ENCODE results near the gene RAB1B. TPM values are rescaled to one million over a fixed set of nuclear protein-coding genes. Genes with fewer than 3 reads are reported as not detected.

RAB1B gene
- total RNA-seq: 100 to 1,000 TPM; 116 to 178 TPM

DNA sequence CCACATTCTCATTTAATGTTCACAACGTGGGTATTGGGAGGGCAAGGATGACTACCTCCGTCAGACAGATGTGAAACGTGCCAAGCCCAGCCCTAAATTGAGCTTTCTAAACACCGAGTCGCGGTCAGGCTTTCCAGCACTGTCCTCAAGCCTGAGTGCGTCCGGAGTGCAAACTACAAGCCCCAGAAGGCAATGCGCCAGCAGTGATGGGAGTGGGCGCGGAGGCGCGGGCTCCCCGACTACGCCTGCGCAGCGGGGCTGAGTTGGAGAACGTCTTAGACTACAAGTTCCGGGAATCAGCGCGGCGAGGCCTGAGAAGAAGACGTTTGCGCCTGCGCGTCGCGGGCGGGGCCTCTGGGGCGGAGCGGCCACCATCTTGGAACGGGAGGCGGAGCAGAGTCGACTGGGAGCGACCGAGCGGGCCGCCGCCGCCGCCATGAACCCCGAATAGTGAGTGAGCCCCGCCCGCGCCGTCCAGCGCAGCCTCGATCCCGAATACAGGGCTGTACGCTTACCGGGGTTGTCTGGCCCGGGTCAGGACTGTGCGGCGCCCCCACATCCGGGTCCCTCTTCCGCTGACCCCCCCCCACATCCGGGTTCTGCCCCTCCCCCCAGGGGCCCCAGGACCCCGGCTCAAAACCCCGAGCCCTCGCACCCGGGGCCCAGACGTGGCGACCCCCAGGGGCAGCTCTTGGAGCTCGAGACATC lies at the start of gene RAB1B:
TSS of gene RAB1B (plus strand) at position 396 of the 708 bp plus-strand sequence. CDS start at position 437, 41 bp downstream.
- H3K9me3 Mint-ChIP-seq: no peaks in the 10 kb centered on the region
- peak within 1 kb of the TSS; percentile 100 for H3K27ac Mint-ChIP-seq
- H3K4me1 Mint-ChIP-seq: peaks cover 18% of the 10 kb centered on the region
- peak within 1 kb of the TSS; percentile 99 for H3K4me3 Mint-ChIP-seq
- H3K36me3 Mint-ChIP-seq (ENCODE audit: low read depth): peaks cover 77% of the 10 kb centered on the region
- ATAC-seq (replicated peaks): peak; percentile 90
- no peaks in the 10 kb centered on the region for H3K27me3 Mint-ChIP-seq

DNA sequence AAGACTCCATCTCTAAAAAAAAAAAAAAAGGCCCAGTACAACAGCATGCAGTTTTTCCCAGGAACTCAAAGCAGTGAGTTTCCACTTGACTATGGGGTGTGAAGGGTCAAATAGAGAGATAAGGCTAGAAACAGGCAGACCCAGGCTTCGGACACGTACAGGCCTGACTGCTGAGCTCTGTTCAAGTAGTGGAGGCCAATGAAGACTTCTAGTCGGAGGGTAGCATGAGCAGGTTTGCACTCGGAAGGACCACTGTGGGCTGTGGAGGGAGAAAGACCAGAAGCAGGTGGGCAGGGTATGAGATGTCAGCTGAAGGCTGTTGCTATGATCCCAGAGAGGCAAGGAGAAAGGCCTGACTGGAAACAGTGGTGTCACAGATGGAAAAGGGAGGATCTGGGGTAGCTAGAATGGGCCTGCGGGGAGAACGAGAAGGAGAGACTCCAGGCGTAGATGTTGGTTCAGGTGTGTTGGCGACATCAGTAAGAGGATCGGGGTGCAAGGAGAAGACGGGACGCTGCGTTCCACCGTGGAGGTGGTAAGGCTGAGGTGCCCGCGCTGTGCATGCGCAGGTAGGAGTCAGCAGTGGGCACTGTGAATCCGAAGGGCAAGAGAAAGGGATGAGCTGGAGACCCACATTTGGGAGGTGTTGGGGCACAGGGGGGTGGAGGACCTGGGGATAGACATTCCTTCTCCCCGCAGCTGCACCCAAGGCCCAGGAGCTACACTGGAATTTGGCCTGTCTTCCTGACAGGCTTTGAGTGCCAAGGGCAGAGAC lies 49.4 kb upstream of the RAB1B start:
- Mint-ChIP-seq H3K4me3 (no peak overlapping the region), H3K9me3 (no peaks in the 10 kb centered on the region), H3K36me3 (ENCODE audit: low read depth) (peaks cover 78% of the 10 kb centered on the region), H3K4me1 (peaks cover 12% of the 10 kb centered on the region), H3K27ac (peak overlapping the region; percentile 21), H3K27me3 (no peaks in the 10 kb centered on the region)
- no peak for ATAC-seq (replicated peaks)

DNA sequence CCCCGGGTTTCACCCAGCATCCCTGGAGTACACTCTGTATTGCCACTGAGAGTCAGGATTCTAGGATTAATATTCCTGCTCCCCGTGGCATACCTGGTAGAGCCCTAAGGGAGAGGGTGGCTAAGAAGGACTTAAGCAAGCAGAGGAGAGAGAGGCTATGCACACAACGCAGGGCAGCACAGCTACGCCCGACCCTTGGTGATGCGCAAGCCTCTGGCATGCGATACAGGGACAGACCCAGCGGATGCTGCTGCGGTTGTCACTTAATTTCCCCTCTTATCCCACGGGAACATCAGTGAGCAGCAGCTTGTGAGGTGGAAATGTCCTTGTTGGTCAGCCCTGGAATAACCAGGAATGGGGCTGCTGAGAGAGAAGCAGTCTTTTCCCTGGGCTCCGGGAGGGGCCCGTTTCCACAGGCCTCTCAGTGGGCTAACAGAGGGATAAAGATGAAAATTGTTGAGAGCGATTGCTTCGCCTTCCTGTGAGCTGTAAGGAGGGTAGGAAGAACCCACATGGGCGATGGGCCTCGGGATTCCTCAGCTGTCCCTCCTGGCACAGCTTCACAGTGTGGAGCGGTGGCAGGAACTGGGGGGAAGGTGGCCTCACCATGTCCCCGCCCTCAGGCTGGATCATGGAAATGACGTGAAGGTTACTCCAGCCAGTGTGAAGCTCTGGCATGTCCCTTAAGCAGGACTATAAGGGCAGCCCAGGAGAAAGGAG lies 48.4 kb upstream of the RAB1B start:
- no peak overlapping the region for H3K4me3 Mint-ChIP-seq
- peaks cover 77% of the 10 kb centered on the region for H3K36me3 Mint-ChIP-seq (ENCODE audit: low read depth)
- H3K27ac Mint-ChIP-seq: peak overlapping the region; percentile 21
- peaks cover 12% of the 10 kb centered on the region for H3K4me1 Mint-ChIP-seq
- no peak for ATAC-seq (replicated peaks)
- no peaks in the 10 kb centered on the region for H3K9me3 Mint-ChIP-seq
- no peaks in the 10 kb centered on the region for H3K27me3 Mint-ChIP-seq

GRCh38 chr11:66220566-66220935 lies 47.9 kb upstream of the RAB1B start:
- H3K27me3 Mint-ChIP-seq: no peaks in the 10 kb centered on the region
- no peak for ATAC-seq (replicated peaks)
- H3K27ac Mint-ChIP-seq: peak overlapping the region; percentile 91
- peaks cover 79% of the 10 kb centered on the region for H3K36me3 Mint-ChIP-seq (ENCODE audit: low read depth)
- no peak overlapping the region for H3K4me3 Mint-ChIP-seq
- no peaks in the 10 kb centered on the region for H3K9me3 Mint-ChIP-seq
- H3K4me1 Mint-ChIP-seq: peaks cover 12% of the 10 kb centered on the region

DNA sequence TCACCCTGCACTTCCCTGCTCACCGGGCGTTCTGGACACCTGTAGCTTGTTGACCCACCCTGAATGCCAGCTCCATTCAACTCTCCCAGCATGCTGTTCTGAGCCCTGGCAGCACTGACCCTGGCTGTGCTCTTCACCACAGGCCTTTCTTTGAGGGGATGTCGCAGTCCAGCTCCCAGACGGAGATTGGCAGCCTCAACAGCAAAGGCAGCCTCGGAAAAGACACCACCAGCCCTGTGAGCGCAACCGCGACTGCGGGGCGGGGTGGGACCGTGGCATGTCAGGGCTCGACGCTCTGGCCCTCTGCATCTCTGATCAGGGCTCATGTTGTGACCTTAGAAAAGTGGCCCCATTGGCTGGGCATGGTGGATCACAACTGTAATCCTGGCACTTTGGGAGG lies 47.4 kb upstream of the RAB1B start:
- H3K36me3 Mint-ChIP-seq (ENCODE audit: low read depth): peaks cover 81% of the 10 kb centered on the region
- no peak for ATAC-seq (replicated peaks)
- peaks cover 12% of the 10 kb centered on the region for H3K4me1 Mint-ChIP-seq
- no peaks in the 10 kb centered on the region for H3K9me3 Mint-ChIP-seq
- H3K4me3 Mint-ChIP-seq: peak overlapping the region; percentile 77
- no peaks in the 10 kb centered on the region for H3K27me3 Mint-ChIP-seq
- H3K27ac Mint-ChIP-seq: peak overlapping the region; percentile 91

DNA sequence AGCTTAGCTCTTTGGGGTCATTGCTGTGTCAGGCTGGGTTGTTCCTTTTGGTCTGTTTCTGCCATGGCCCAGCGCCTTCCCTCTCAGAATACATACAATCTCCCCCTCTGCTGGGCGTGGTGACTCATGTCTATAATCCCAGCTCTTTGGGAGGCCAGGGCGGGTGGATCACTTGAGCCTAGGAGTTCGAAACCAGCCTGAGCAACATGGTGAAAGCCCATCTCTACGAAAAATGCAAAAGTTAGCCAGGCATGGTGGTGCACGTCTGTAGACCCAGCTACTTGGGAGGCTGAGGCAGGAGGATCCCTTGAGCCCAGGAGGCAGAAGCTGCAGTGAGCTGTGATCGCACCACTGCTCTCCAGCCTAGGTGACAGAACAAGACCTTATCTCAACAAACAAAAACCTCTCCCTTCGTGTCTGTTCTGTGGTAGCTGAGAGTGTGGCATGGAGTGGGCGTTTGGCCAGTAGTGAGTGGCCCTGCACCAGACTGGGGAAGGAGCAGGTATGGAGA lies 46.7 kb upstream of the RAB1B start:
- peak overlapping the region; percentile 77 for H3K4me3 Mint-ChIP-seq
- peaks cover 78% of the 10 kb centered on the region for H3K36me3 Mint-ChIP-seq (ENCODE audit: low read depth)
- ATAC-seq (replicated peaks): peak; percentile 38
- no peaks in the 10 kb centered on the region for H3K9me3 Mint-ChIP-seq
- no peaks in the 10 kb centered on the region for H3K27me3 Mint-ChIP-seq
- peak overlapping the region; percentile 91 for H3K27ac Mint-ChIP-seq
- H3K4me1 Mint-ChIP-seq: peaks cover 12% of the 10 kb centered on the region

DNA sequence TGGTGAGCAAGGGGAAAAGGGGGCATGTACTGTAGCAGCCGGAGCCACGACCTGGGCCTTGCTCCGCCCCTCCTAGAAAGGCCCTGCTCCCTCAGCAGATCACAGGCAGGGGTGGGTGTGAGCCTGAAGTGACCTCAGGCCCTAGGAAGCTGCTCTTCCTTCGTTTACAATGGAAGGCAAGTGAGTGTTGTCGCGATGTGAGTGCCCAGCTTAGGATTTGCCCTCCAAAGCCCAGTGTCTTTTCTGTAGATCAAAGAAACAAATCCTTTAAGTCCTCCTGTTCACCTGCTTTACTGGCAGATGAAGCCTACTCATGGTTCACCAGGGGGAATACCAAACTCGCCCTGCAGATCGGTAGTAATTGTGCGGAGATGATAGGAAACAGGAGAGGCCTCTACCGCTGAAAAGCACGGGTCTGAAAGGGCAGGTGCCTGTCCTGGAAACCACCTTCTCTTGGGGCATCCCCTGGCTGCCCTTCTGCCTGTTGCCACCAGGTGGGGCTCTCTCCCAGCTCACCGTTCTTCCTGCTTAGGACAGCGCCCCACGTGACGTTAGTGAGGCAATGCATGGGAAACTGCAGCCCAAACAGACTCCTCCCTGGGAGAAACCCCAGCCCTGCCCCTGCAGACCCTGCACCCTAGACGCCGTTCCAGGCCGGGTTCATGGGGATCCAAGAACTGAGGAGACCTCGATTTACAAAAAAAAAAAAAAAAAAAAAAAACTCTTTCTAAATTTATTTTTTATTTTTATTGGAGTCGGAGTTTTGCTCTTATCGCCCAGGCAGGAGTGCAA lies 45.9 kb upstream of the RAB1B start:
- Mint-ChIP-seq H3K27me3 (no peaks in the 10 kb centered on the region), H3K27ac (peak overlapping the region; percentile 91), H3K4me3 (peak overlapping the region; percentile 77), H3K36me3 (ENCODE audit: low read depth) (peaks cover 78% of the 10 kb centered on the region), H3K4me1 (peaks cover 12% of the 10 kb centered on the region), H3K9me3 (no peaks in the 10 kb centered on the region)
- ATAC-seq (replicated peaks): peak; percentile 95

GRCh38 chr11:66224226-66224855 lies 44.1 kb upstream of the RAB1B start:
- no peak overlapping the region for H3K27ac Mint-ChIP-seq
- H3K4me3 Mint-ChIP-seq: no peak overlapping the region
- H3K9me3 Mint-ChIP-seq: no peaks in the 10 kb centered on the region
- H3K27me3 Mint-ChIP-seq: no peaks in the 10 kb centered on the region
- peaks cover 12% of the 10 kb centered on the region for H3K4me1 Mint-ChIP-seq
- H3K36me3 Mint-ChIP-seq (ENCODE audit: low read depth): peaks cover 78% of the 10 kb centered on the region
- ATAC-seq (replicated peaks): no peak

DNA sequence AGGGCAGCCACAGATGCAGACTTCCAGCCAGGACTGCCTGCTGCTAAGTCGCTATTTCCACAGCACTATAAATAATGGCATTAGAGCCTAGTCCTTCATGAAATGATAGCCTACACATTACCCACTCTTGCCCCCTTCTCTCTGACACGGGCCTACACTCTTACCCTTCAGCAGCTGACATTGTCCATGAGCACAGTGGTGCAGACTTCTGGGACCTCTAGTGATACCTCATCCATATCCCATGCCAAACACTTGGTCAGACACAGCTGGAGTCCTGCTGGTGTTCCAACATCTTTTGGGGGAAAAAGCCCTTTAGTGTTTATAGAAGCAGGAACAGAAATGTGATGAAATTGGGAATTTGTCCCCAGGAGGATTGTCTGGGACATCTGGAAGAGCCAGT lies 43.4 kb upstream of the RAB1B start:
- no peak for ATAC-seq (replicated peaks)
- Mint-ChIP-seq H3K27ac (no peak overlapping the region), H3K9me3 (no peaks in the 10 kb centered on the region), H3K4me3 (no peak overlapping the region), H3K4me1 (peaks cover 12% of the 10 kb centered on the region), H3K27me3 (no peaks in the 10 kb centered on the region), H3K36me3 (ENCODE audit: low read depth) (peaks cover 78% of the 10 kb centered on the region)

GRCh38 chr11:66226101-66226500 lies 42.3 kb upstream of the RAB1B start:
- H3K36me3 Mint-ChIP-seq (ENCODE audit: low read depth): peaks cover 81% of the 10 kb centered on the region
- H3K27ac Mint-ChIP-seq: peak overlapping the region; percentile 81
- no peak for ATAC-seq (replicated peaks)
- no peak overlapping the region for H3K4me3 Mint-ChIP-seq
- H3K27me3 Mint-ChIP-seq: no peaks in the 10 kb centered on the region
- no peaks in the 10 kb centered on the region for H3K9me3 Mint-ChIP-seq
- H3K4me1 Mint-ChIP-seq: peaks cover 12% of the 10 kb centered on the region

DNA sequence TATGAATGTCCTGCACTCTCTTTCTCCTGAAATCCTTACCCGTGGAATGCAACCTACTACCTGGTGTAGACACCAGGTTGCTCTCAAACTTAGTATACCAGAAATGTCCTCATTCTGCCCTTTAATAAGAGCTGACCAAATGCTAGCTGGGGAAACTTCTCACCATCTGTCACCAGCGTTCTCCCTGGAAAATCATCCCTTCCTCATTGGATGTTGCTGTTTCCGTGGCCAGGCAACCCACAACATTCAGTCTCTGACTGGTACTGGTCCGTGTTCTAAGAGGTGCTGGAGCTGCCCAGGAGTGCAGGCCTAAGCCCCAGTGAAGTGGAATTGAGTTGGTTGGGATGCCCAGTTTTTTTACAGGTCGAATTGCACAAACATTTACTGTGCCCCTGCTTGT lies 40.7 kb upstream of the RAB1B start:
- H3K27me3 Mint-ChIP-seq: no peaks in the 10 kb centered on the region
- H3K4me3 Mint-ChIP-seq: no peak overlapping the region
- H3K4me1 Mint-ChIP-seq: peaks cover under 1% of the 10 kb centered on the region
- no peak overlapping the region for H3K27ac Mint-ChIP-seq
- no peak for ATAC-seq (replicated peaks)
- no peaks in the 10 kb centered on the region for H3K9me3 Mint-ChIP-seq
- peaks cover 83% of the 10 kb centered on the region for H3K36me3 Mint-ChIP-seq (ENCODE audit: low read depth)

DNA sequence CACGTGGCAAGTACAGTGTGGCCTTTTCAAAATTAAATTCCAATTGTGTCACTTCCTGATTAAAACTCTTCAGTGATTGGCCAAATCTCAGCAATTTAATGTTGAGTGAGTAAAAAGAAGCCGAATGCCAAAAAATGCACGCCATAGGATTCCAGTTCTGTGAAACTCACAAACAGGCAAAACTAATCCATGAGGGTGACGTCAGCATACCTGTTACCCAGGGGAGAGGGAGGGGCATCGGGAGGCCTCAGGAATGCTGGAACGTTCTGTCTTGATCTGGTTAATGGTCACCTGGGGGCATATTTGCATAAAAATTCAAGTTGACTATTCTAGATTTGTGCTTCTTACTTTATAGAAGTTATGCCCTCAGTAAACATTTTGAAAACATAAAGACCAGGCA lies 39.9 kb upstream of the RAB1B start:
- no peak for ATAC-seq (replicated peaks)
- peaks cover 87% of the 10 kb centered on the region for H3K36me3 Mint-ChIP-seq (ENCODE audit: low read depth)
- no peak overlapping the region for H3K27ac Mint-ChIP-seq
- H3K4me1 Mint-ChIP-seq: no peaks in the 10 kb centered on the region
- H3K27me3 Mint-ChIP-seq: no peaks in the 10 kb centered on the region
- H3K4me3 Mint-ChIP-seq: no peak overlapping the region
- no peaks in the 10 kb centered on the region for H3K9me3 Mint-ChIP-seq

DNA sequence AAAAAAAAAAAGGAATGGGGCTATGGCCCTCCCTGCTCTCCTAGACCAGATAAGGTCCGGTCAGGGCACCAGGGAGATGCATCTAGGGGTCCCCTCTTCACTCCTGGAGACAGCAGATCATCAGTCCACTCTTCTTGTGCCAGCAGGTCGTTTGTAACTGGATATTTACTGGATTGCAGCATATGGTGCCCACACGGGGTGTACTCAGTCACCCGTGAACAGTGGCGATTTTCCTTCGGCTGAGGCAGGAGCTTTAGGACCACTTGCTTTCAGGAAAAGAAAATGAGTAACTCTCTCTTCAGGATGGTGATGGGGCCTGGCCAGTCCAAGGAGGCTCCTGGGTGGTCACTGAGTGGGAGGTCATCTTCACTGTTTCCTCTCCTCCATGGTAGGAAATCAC lies 38.3 kb upstream of the RAB1B start:
- Mint-ChIP-seq H3K36me3 (ENCODE audit: low read depth) (peaks cover 93% of the 10 kb centered on the region), H3K4me1 (no peaks in the 10 kb centered on the region), H3K4me3 (no peak overlapping the region), H3K9me3 (no peaks in the 10 kb centered on the region), H3K27me3 (no peaks in the 10 kb centered on the region), H3K27ac (no peak overlapping the region)
- no peak for ATAC-seq (replicated peaks)
